Upper lobe of left lung (tissue), 4 donors: ENCODE data around the gene HYAL1.

Experiments
- EP300 ChIP-seq, 4 donors: sonication (generic); formaldehyde crosslinking; IDR thresholded peaks; one replicate each; pipeline ENCODE4 v1.5.1; 2017; ENCODE audit warnings: antibody characterized with exemption in 4 of 4, control low read depth in 2 of 4
- POLR2A ChIP-seq, 4 donors: fragments of 450-650 bp; IDR thresholded peaks; one replicate each; pipeline ENCODE4 v1.5.1; 2016 to 2017; ENCODE audit warnings: antibody characterized with exemption in 4 of 4, mild to moderate bottlenecking in 2 of 4
- TF ChIP-seq, protein P1 (sequence below), 6 experiments: fragments of 450-650 bp in 4 of 6; fragments of 200-600 bp in 2 of 6; sonication (generic) in 2 of 6; IDR thresholded peaks; one replicate each; pipeline ENCODE4 v1.5.1; 2016 to 2019; ENCODE audit warnings: antibody characterized with exemption in 6 of 6

DNA sequence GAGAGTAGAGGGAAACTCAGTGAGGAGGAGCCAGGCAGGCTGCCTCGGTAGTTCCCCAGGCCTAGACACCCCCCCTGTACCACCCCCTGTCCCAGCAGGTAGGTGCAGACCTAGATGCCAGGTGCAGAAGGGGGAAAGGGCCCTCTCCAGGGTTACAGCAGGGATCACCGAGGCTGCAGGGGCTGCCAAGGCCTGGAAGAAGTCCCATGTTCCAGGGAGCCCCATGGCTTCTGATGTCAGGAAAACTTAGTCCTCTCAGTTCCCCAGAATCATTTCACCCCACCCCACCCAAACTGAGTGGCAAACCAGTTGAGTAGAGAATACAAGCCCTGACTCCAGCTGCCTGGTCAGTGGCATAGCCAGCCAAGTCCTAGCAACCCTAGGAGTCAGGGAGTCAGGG is 41.9 kb downstream of the HYAL1 start:
- TF ChIP-seq, protein P1, sequence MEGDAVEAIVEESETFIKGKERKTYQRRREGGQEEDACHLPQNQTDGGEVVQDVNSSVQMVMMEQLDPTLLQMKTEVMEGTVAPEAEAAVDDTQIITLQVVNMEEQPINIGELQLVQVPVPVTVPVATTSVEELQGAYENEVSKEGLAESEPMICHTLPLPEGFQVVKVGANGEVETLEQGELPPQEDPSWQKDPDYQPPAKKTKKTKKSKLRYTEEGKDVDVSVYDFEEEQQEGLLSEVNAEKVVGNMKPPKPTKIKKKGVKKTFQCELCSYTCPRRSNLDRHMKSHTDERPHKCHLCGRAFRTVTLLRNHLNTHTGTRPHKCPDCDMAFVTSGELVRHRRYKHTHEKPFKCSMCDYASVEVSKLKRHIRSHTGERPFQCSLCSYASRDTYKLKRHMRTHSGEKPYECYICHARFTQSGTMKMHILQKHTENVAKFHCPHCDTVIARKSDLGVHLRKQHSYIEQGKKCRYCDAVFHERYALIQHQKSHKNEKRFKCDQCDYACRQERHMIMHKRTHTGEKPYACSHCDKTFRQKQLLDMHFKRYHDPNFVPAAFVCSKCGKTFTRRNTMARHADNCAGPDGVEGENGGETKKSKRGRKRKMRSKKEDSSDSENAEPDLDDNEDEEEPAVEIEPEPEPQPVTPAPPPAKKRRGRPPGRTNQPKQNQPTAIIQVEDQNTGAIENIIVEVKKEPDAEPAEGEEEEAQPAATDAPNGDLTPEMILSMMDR (IDR thresholded peaks at IDR 0.05): no peak
- TF ChIP-seq EP300 (IDR thresholded peaks at IDR 0.05) (no peak), POLR2A (IDR thresholded peaks at IDR 0.05) (no peak)
